Panc1 (cell line): ENCODE measurements around the gene BTBD2. TPM values are rescaled to one million over a fixed set of nuclear protein-coding genes. Genes with fewer than 3 reads are reported as not detected.

Experiments
- ATAC-seq: fragments of 200-7000 bp; cut with Tn5 transposase; 2 replicates; pipeline ENCODE4 v1.9.1; 2020; ENCODE audit warnings: mild to moderate bottlenecking, moderate library complexity
- BruUV-seq: library from RNA; stranded (reverse); fragments of 400-500 nt; replicated peaks from 2 replicates; lab custom pipeline; 2021; lab: Mats Ljungman, UMichigan
- CTCF ChIA-PET: fragments of 300-600 bp; sonication (Branson Sonifier 250); formaldehyde crosslinking; loops from one replicate; lab custom pipeline; 2022; ENCODE audit warnings: antibody characterized with exemption; lab: Charles Lee
- POLR2A ChIA-PET: fragments of 300-600 bp; sonication (Branson Sonifier 250); formaldehyde crosslinking; loops from one replicate; lab custom pipeline; 2022; ENCODE audit warnings: antibody characterized with exemption; lab: Charles Lee
- DNase-seq: peaks from one replicate; pipeline ENCODE4 v3.0.0-alpha.2; 2010; ENCODE audit warnings: low read depth, low spot score
- H3K27ac ChIP-seq: 2 replicates; pipeline ENCODE4 v1.5.1; 2011; ENCODE audit warnings: mild to moderate bottlenecking, low read length, inconsistent platforms
- H3K27me3 ChIP-seq: fragments of 200-500 bp; sonication (Bioruptor generic); 2 replicates; pipeline ENCODE4 v1.6.0; 2014; ENCODE audit warnings: low read length, inconsistent platforms; ENCODE audit not compliant: control insufficient read depth, insufficient read depth
- H3K36me3 ChIP-seq: fragments of 200-500 bp; sonication (Bioruptor generic); 2 replicates; pipeline ENCODE4 v1.5.1; 2014; ENCODE audit warnings: inconsistent platforms, mild to moderate bottlenecking, low read length, moderate library complexity; ENCODE audit not compliant: control insufficient read depth, insufficient read depth
- H3K4me1 ChIP-seq: 2 replicates; pipeline ENCODE4 v1.5.1; 2011; ENCODE audit warnings: inconsistent platforms, mild to moderate bottlenecking, low read length, moderate library complexity; ENCODE audit not compliant: control insufficient read depth, insufficient read depth
- H3K4me3 ChIP-seq, 2 experiments: 2 replicates each; pipeline ENCODE4 v1.5.1; 2011 to 2012; ENCODE audit warnings: low read depth in 2 of 2, low read length in 2 of 2, mild to moderate bottlenecking in 2 of 2, inconsistent platforms in 1 of 2, moderate library complexity in 1 of 2
- H3K9me3 ChIP-seq: fragments of 200-500 bp; sonication (Bioruptor generic); 2 replicates; pipeline ENCODE4 v1.5.1; 2014; ENCODE audit warnings: low read depth, mild to moderate bottlenecking, inconsistent platforms, low read length, moderate library complexity; ENCODE audit not compliant: control insufficient read depth, insufficient read depth
- POLR2AphosphoS5 ChIP-seq: IDR thresholded peaks from 2 replicates; pipeline ENCODE4 v1.6.1; 2012; ENCODE audit warnings: mild to moderate bottlenecking, low read depth, low read length, moderate library complexity
- SIN3A ChIP-seq: IDR thresholded peaks from 2 replicates; pipeline ENCODE4 v1.6.1; 2012; ENCODE audit warnings: low read depth, mild to moderate bottlenecking, low read length, moderate library complexity, borderline replicate concordance; ENCODE audit not compliant: insufficient read depth
- TCF7L2 ChIP-seq: IDR thresholded peaks from 2 replicates; pipeline ENCODE4 v1.6.1; 2011; ENCODE audit warnings: mild to moderate bottlenecking, low read depth, low read length, inconsistent platforms
- in situ Hi-C: cut with HindIII; loops from 2 replicates; pipeline ENCODE4 v1.10.0; 2016; ENCODE audit warnings: low sequenced_read_pairs, low pct_unique_long_range_greater_than_20kb
- intact Hi-C: fragments of 100-400 bp; cut with micrococcal nuclease; formaldehyde crosslinking; loops from one replicate; pipeline ENCODE4 v1.10.0; 2022; ENCODE audit not compliant: unreplicated experiment
- total RNA-seq: library from RNA; stranded (reverse); gene quantifications from one replicate; pipeline ENCODE4 v1.2.1, GENCODE V29; 2021; ENCODE audit not compliant: unreplicated experiment
- TF ChIP-seq, protein P1 (sequence below): fragments of 450-650 bp; IDR thresholded peaks from 2 replicates; pipeline ENCODE4 v1.5.1; 2017; ENCODE audit warnings: mild to moderate bottlenecking
- TF ChIP-seq, protein P2 (sequence below), 2 experiments: IDR thresholded peaks; 2 replicates each; pipeline ENCODE4 v1.6.1; 2011 to 2012; ENCODE audit warnings: low read depth in 2 of 2, control low read depth in 1 of 2, low read length in 1 of 2, mild to moderate bottlenecking in 1 of 2, moderate library complexity in 1 of 2; ENCODE audit not compliant: insufficient read depth in 1 of 2

Gene BTBD2
- total RNA-seq, 1 experiment from 2014 or later, result 59.6 TPM

DNA sequence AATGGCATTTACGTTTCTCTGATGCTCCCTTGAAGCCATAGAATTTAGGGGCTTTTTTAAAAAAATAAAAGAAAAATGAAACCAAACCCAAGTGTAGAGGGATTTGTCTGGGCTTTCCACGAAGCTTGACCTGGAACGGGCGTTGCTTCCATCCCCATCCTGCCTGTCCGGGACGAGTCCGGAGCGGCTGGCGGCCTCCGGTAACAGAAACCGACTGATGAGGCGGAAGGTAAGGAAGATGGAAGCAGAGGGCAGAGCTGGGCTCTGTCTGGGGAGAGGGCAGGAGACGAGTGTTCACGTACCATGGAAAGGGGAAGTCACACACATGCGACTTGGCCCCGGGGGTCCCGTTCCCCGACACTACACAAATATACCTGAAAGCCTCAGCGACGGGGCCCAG, 34.3 kb downstream of the BTBD2 start:
- Histone ChIP-seq H3K36me3 (no peaks in the 10 kb centered on the region), H3K27ac (no peak overlapping the region), H3K27me3 (no peaks in the 10 kb centered on the region), H3K9me3 (no peaks in the 10 kb centered on the region), H3K4me1 (no peaks in the 10 kb centered on the region), H3K4me3 (no peak overlapping the region)
- intact Hi-C loops (no loop called here), in situ Hi-C loops (no loop called here)
- POLR2A ChIA-PET, result no interaction called here
- ATAC-seq (no peak), DNase-seq (no peak)
- BruUV-seq, result no TSS peak
- TF ChIP-seq SIN3A (no peak), TCF7L2 (no peak)
- TF ChIP-seq, protein P1, sequence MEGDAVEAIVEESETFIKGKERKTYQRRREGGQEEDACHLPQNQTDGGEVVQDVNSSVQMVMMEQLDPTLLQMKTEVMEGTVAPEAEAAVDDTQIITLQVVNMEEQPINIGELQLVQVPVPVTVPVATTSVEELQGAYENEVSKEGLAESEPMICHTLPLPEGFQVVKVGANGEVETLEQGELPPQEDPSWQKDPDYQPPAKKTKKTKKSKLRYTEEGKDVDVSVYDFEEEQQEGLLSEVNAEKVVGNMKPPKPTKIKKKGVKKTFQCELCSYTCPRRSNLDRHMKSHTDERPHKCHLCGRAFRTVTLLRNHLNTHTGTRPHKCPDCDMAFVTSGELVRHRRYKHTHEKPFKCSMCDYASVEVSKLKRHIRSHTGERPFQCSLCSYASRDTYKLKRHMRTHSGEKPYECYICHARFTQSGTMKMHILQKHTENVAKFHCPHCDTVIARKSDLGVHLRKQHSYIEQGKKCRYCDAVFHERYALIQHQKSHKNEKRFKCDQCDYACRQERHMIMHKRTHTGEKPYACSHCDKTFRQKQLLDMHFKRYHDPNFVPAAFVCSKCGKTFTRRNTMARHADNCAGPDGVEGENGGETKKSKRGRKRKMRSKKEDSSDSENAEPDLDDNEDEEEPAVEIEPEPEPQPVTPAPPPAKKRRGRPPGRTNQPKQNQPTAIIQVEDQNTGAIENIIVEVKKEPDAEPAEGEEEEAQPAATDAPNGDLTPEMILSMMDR, result no peak
- CTCF ChIA-PET, result no interaction called here

DNA sequence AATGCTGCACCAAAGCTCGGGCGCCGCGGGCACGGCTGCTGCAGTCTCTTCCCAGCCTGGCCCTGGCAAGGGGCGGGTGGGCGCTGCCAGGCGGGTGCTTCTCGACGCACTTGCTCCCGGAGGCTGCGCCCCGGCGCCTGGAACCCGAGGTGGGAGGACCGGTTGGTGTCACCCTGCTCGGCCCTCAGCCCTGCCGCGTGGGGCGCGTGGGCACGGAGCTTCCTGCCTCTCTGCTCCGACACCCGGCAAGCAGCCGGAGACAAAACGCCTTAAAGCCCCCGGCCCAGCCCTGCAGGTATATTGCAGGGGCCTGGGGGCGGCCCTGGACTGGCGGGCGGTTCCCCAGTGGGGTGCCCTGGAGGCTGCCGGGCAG, 34.7 kb downstream of the BTBD2 start:
- intact Hi-C loops (no loop called here), in situ Hi-C loops (no loop called here)
- H3K36me3 ChIP-seq, result no peaks in the 10 kb centered on the region
- CTCF ChIA-PET, result no interaction called here
- H3K27ac ChIP-seq, result no peak overlapping the region
- BruUV-seq, result no TSS peak
- H3K4me1 ChIP-seq, result no peaks in the 10 kb centered on the region
- POLR2A ChIA-PET, result no interaction called here
- DNase-seq (no peak), ATAC-seq (no peak)
- H3K9me3 ChIP-seq, result no peaks in the 10 kb centered on the region
- TF ChIP-seq SIN3A, result no peak
- TF ChIP-seq, protein P2, sequence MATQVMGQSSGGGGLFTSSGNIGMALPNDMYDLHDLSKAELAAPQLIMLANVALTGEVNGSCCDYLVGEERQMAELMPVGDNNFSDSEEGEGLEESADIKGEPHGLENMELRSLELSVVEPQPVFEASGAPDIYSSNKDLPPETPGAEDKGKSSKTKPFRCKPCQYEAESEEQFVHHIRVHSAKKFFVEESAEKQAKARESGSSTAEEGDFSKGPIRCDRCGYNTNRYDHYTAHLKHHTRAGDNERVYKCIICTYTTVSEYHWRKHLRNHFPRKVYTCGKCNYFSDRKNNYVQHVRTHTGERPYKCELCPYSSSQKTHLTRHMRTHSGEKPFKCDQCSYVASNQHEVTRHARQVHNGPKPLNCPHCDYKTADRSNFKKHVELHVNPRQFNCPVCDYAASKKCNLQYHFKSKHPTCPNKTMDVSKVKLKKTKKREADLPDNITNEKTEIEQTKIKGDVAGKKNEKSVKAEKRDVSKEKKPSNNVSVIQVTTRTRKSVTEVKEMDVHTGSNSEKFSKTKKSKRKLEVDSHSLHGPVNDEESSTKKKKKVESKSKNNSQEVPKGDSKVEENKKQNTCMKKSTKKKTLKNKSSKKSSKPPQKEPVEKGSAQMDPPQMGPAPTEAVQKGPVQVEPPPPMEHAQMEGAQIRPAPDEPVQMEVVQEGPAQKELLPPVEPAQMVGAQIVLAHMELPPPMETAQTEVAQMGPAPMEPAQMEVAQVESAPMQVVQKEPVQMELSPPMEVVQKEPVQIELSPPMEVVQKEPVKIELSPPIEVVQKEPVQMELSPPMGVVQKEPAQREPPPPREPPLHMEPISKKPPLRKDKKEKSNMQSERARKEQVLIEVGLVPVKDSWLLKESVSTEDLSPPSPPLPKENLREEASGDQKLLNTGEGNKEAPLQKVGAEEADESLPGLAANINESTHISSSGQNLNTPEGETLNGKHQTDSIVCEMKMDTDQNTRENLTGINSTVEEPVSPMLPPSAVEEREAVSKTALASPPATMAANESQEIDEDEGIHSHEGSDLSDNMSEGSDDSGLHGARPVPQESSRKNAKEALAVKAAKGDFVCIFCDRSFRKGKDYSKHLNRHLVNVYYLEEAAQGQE (IDR thresholded peaks at IDR 0.05; ENCODE audit: insufficient read depth in 1 of 2, low read depth in 2 of 2, low read length in 1 of 2), result no peak
- TF ChIP-seq TCF7L2, result no peak
- no peak for TF ChIP-seq POLR2AphosphoS5
- TF ChIP-seq, protein P1, result no peak
- H3K4me3 ChIP-seq, result no peak overlapping the region
- H3K27me3 ChIP-seq, result no peaks in the 10 kb centered on the region
